Measurements from ENCODE around the gene DNAJC30. TPM values are rescaled to one million over a fixed set of nuclear protein-coding genes. Genes with fewer than 3 reads are reported as not detected.

The DNAJC30 gene
- total RNA-seq, 1 donor from 2014 or later: 2.7 TPM

DNA sequence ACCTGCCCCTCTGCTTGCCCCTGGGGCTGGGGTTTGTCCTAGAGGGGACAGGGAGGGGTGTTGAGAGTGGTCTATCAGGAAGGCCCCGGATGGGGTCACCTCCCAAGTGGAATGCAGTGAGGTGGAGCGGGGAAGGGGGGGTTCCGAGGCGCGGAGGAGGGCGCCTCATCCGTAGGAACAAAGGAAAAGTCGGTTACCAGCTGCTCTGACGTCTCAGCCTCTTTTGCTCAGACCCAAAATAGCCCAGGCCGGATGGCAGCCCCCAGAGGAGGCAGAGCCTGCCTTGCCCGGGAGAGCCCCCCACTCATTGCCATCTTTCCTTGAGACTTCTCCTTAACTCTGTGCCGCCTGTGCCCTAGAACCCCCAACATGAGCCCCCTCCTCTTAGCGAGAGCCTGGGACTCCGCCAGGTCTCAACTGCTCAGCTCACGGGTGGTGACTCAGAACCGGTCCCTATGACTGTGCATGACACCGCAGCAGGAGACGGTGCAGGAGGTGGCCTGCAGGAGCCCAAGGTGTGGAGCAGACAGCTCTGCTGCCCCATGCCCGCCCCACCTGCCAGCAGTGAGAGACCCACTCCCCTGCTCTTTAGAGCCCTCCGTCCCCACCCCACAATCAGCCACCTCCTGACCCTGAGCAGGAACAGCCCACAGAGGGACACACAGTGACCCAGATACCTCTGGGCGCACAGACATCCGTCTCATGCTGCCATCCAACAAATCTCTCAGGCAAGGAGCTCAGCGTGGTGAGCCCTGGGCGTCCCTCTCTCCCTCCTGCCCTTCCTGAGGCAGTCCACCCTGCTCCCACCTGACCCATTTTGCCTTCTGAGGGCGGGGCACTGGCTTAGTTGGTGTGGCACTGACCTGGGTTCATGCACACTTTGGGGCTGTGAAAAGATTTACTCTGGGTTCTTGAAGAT is 23.1 kb upstream of the DNAJC30 start:
- H3K4me3 ChIP-seq (ENCODE audit: low read depth, low read length): no peak overlapping the region
- TF ChIP-seq, protein P1, sequence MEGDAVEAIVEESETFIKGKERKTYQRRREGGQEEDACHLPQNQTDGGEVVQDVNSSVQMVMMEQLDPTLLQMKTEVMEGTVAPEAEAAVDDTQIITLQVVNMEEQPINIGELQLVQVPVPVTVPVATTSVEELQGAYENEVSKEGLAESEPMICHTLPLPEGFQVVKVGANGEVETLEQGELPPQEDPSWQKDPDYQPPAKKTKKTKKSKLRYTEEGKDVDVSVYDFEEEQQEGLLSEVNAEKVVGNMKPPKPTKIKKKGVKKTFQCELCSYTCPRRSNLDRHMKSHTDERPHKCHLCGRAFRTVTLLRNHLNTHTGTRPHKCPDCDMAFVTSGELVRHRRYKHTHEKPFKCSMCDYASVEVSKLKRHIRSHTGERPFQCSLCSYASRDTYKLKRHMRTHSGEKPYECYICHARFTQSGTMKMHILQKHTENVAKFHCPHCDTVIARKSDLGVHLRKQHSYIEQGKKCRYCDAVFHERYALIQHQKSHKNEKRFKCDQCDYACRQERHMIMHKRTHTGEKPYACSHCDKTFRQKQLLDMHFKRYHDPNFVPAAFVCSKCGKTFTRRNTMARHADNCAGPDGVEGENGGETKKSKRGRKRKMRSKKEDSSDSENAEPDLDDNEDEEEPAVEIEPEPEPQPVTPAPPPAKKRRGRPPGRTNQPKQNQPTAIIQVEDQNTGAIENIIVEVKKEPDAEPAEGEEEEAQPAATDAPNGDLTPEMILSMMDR (conservative IDR thresholded peaks at IDR 0.05; ENCODE audit: low read depth, low read length): no peak
- no peak for DNase-seq (ENCODE audit: low read depth)

DNA sequence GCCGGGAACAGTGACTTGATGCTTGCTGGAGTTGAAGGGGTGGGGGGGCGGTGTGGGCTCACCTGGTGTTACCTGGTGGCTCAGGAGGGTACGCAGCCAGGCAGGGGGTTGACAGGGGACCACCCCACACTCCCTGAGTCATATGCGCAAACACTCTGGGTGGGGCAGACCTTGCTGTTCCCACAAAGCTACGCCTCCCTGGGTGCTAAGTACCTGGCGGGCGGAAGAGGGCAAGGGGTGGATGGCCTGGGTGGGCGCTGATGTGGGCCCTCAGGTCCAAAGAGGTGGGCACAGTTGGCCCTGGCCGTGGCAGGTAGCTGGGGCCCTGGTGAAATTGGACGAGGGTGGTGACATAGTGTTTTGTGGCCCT is 22.3 kb upstream of the DNAJC30 start:
- H3K4me3 ChIP-seq (ENCODE audit: low read depth, low read length): no peak overlapping the region
- DNase-seq (ENCODE audit: low read depth): no peak
- TF ChIP-seq, protein P1 (conservative IDR thresholded peaks at IDR 0.05; ENCODE audit: low read depth, low read length): no peak

DNA sequence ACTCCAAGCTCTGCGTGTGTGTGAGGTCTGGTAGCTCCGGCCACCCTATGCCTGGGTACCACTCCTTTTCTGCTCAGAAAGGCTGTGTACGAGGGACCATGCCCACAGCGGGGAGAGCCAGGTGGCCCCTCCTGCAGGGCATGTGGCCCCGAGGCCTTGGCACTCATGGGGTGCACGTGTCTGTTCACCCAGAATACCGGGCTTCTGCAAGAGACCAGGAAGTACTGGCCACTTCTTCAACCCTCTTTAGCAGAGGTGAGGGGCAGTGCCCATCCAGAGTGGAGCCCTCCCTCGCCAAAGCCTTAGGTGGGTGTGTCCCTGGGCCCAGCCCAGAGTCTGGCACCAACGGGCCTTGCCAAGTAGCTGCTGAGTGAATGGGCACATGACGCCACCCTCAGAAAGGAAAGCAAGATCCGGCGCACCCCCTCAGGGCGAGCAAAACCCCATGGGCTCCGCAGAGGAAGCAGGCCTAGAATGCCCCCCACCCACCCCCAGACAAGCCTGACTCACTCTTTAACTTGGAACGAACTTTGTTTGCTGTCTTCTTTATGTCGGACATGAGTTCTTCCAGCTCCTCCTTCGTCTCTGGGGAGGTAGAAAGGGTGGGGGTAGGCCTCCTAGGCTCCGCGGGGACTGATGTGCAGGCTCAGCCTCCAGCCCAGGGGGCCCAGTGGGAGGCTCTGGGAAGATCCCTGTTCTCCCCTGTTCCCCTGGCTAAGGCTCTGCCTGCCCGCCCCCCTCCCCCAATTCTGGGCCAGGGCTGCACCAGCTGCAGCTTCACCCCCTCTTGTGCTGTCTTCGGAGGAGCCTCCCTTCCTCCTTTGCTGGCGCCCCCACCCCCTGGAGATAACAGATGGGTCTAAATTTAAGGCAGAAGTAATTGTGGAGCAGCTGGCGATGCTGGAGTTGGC is 21.6 kb upstream of the DNAJC30 start:
- no peak overlapping the region for H3K4me3 ChIP-seq (ENCODE audit: low read depth, low read length)
- TF ChIP-seq, protein P1 (conservative IDR thresholded peaks at IDR 0.05; ENCODE audit: low read depth, low read length): no peak
- DNase-seq (ENCODE audit: low read depth): no peak

DNA sequence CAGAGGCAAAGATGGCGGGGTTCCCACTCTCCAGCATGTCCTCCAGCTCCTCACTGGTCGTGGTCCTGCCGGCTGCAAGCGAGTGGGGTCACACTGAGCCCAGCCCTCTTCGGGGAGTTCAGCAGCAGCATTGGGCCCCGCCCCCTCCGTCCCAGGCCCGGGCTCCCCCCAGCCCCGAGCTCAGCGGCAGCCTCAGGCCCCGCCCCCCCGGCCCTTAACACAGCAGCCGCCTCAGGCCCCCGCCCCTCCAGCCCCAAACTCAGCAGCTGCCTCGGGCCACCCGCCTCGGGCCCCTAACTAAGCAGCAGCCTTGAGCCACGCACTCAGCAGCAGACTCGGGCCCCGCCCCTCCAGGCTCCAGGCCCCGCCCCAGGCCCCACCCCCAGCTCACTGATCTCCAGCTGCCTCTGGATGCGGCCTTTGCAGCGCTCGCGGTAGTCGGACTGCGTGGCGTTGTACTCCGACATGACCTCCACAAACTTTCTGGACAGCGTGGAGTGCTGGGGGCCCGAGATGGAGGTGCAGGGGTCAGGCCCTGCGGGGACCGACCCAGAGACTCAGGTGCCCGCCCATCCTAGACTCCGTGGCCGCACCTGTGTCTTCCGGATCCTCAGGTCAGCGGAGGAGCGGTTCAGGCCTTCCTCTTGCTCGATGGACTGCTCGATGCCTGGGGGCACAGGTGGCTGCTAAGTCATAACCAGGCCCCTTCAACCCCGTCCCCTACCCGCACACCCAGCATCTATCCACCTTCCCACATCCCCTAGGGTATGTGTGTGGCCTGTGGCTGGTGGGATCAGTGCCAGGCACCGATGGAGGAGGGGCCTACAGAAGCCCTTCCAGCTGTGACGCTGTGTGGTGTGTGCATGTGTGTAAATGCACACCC is 20.7 kb upstream of the DNAJC30 start:
- TF ChIP-seq, protein P1 (conservative IDR thresholded peaks at IDR 0.05; ENCODE audit: low read depth, low read length): no peak
- no peak for DNase-seq (ENCODE audit: low read depth)

DNA sequence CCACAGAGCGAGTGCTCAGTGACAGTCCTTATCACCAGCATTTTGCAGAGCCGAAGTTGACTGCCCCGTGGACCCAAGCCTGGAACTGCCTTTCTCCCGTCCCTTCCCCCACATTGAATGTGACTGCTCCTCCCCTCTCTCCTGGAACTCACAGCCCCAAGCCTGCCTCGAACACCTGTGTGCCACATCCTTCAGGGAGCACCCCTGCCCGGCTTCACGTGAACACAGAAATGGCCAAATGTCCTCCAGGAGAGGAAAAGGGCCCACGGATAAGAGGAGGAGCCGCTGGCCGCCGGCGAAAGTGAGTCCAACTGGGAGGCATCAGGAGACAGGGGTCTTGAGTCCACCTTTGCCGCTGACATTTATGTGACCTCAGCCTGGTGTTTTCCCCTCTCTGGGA is 20.0 kb upstream of the DNAJC30 start:
- no peak overlapping the region for H3K4me3 ChIP-seq (ENCODE audit: low read depth, low read length)
- DNase-seq (ENCODE audit: low read depth): no peak
- TF ChIP-seq, protein P1 (conservative IDR thresholded peaks at IDR 0.05; ENCODE audit: low read depth, low read length): no peak

More for the DNA sequence above, 20.7 kb upstream of the DNAJC30 start:
- H3K4me3 ChIP-seq (ENCODE audit: low read depth, low read length): no peak overlapping the region

DNA sequence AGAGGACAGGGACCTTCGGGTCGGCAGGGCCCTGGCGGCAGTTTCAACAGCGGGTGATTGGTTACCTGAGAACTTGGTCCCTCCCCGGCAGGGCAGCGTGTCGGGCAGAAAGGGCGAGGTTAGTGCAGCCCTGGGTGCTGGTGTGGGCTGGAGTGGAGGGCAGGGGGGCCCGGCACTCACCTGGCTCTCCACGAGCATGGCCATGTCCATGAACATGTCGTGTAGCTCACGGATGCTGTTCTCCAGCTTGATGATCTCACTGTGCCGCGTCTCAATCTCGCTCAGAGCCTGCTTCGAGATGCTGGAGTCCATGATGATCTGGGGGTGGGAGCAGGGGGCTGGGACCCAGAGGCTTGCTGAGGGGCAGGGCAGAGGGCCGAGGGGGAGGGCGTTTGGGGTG is 19.4 kb upstream of the DNAJC30 start:
- TF ChIP-seq, protein P1 (conservative IDR thresholded peaks at IDR 0.05; ENCODE audit: low read depth, low read length): no peak
- no peak overlapping the region for H3K4me3 ChIP-seq (ENCODE audit: low read depth, low read length)
- no peak for DNase-seq (ENCODE audit: low read depth)
